Ovary (tissue), 9 donors: ENCODE data around the gene PHLDB1. TPM values are rescaled to one million over a fixed set of nuclear protein-coding genes. Genes with fewer than 3 reads are reported as not detected.
A peak's percentile ranks its signal among the peaks of the same experiment; 100 is the strongest.

Experiments
- DNase-seq, 5 donors: peaks; one replicate each; pipeline ENCODE4 v3.0.0-alpha.2; 2019 to 2020
- H3K27ac ChIP-seq, 2 donors: fragments of 200-600 bp; one replicate each; pipeline versions ENCODE4 v1.5.1 to v1.8.0; 2019 to 2022
- H3K27me3 ChIP-seq: fragments of 200-600 bp; one replicate; pipeline ENCODE4 v1.8.0; 2022
- H3K36me3 ChIP-seq: fragments of 200-600 bp; sonication (generic); one replicate; pipeline ENCODE4 v1.5.1; 2019
- H3K4me1 ChIP-seq: one replicate; pipeline ENCODE4 v1.8.1; 2013; ENCODE audit warnings: mild to moderate bottlenecking, moderate library complexity; ENCODE audit not compliant: insufficient read depth
- H3K4me3 ChIP-seq: fragments of 200-600 bp; sonication (generic); one replicate; pipeline ENCODE4 v1.5.1; 2017
- H3K9me3 ChIP-seq, 2 donors: fragments of 200-600 bp in 1 of 2; sonication (generic) in 1 of 2; one replicate each; pipeline versions ENCODE4 v1.5.1 to v1.8.1; 2013 to 2019; ENCODE audit warnings: mild to moderate bottlenecking in 1 of 2, moderate library complexity in 1 of 2
- CTCF ChIP-seq, 3 donors: fragments of 450-650 bp in 2 of 3; fragments of 200-600 bp in 1 of 3; IDR thresholded peaks; one replicate each; pipeline versions ENCODE4 v1.5.1 to v1.8.0; 2016 to 2022; ENCODE audit warnings: antibody characterized with exemption in 3 of 3, mild to moderate bottlenecking in 1 of 3
- EP300 ChIP-seq: sonication (generic); formaldehyde crosslinking; IDR thresholded peaks from one replicate; pipeline ENCODE4 v1.6.1; 2017; ENCODE audit warnings: antibody characterized with exemption
- POLR2A ChIP-seq: fragments of 450-650 bp; IDR thresholded peaks from one replicate; pipeline ENCODE4 v1.6.1; 2017; ENCODE audit warnings: antibody characterized with exemption, mild to moderate bottlenecking, moderate library complexity
- WGBS, 3 donors: extraction: QIAGEN DNeasy Blood & Tissue Kit in 1 of 3; methylation state at CpG; one replicate each; pipeline versions ENCODE4 v1.1.5 to v1.1.7; 2013 to 2017; 5-methylcytosine and 5-hydroxymethylcytosine counted together
- intact Hi-C, 4 donors: fragments of 100-400 bp; cut with DNase I; formaldehyde crosslinking; loops; one replicate each; pipeline versions ENCODE4 v1.11.0 to v1.15.1; 2022 to 2023
- polyA plus RNA-seq, 2 donors: library from polyadenylated mRNA; stranded (reverse); fragments of 200-250 nt in 1 of 2; fragments of 350-450 nt in 1 of 2; fragmentation: Illumina TruSeq in 1 of 2; extraction: RNeasy Lipid Tissue Mini Kit (QIAGEN cat#74804) in 1 of 2; gene quantifications; one replicate each; pipeline ENCODE4 v1.2.3, GENCODE V29; 2013 to 2014
- total RNA-seq, 7 donors: library from RNA; depleted of rRNA in 2 of 7; stranded (reverse); fragments of >200 nt in 2 of 7; fragmentation: NEBNext Ultra II Directional in 3 of 7; extraction: Animal tissue kit (Norgen Biotek cat#: 25700) in 3 of 7; gene quantifications; one replicate each; pipeline versions ENCODE4 v1.1.0 to v1.2.4, GENCODE V29; 2016 to 2023
- donor health status: DM: no; HTN: no; CAD: no; lungs with moderate emphysema.
- donor health status: DM: no; HTN: no; CAD: no.
- donor health status: Bipolar disorder and iron deficiency.
- donor health status: DM: yes; HTN: yes; CAD: no.
- donor health status: DM: no; HTN: no; CAD: no.
- donor health status: DM: yes; HTN: yes; CAD: no.

The PHLDB1 gene
- total and polyA plus RNA-seq, 9 donors = 46.2 to 265 (median 137) TPM

GRCh38 chr11:118625036-118625690 is 17.7 kb downstream of the PHLDB1 start:
- TF ChIP-seq CTCF (IDR thresholded peaks at IDR 0.05) (no peak), POLR2A (no peak), EP300 (no peak)
- Histone ChIP-seq H3K27me3 (no peaks in the 10 kb centered on the region), H3K27ac (no peak overlapping the region), H3K9me3 (no peaks in the 10 kb centered on the region), H3K36me3 (no peaks in the 10 kb centered on the region), H3K4me1 (peaks cover 17% of the 10 kb centered on the region), H3K4me3 (no peak overlapping the region)
- intact Hi-C loops = no loop called here
- WGBS, 3 donors = 82 to 93% (median 85%) methylated on average over 6 of the region's 6 CpGs
- peak in 1 of 5 donors; percentile 25 for DNase-seq

- Histone ChIP-seq H3K4me1 (peaks cover 11% of the 10 kb centered on the region), H3K9me3 (no peaks in the 10 kb centered on the region), H3K27me3 (no peaks in the 10 kb centered on the region), H3K27ac (no peak overlapping the region), H3K4me3 (no peak overlapping the region), H3K36me3 (no peaks in the 10 kb centered on the region)
- intact Hi-C loops = no loop called here
- no peak for DNase-seq
- no peak for TF ChIP-seq EP300
- no peak for TF ChIP-seq POLR2A
- no peak for TF ChIP-seq CTCF (IDR thresholded peaks at IDR 0.05)
- WGBS, 3 donors = 84 to 90% (median 84%) methylated on average over 2 of the region's 2 CpGs
Measured at GRCh38 chr11:118625976-118626375, 18.6 kb downstream of the PHLDB1 start.

GRCh38 chr11:118627566-118627965 is 20.2 kb downstream of the PHLDB1 start:
- 83 to 86% (median 86%) methylated on average over 10 of the region's 10 CpGs for WGBS, 3 donors
- Histone ChIP-seq H3K27ac (no peak overlapping the region), H3K4me1 (peaks cover 5% of the 10 kb centered on the region)

GRCh38 chr11:118628031-118628430 is 20.6 kb downstream of the PHLDB1 start:
- 89 to 95% (median 90%) methylated on average over 15 to 20 of the region's 20 CpGs for WGBS, 3 donors
- intact Hi-C loops = no loop called here
- TF ChIP-seq CTCF (IDR thresholded peaks at IDR 0.05) (no peak), POLR2A (no peak)
- Histone ChIP-seq H3K36me3 (no peaks in the 10 kb centered on the region), H3K9me3 (no peaks in the 10 kb centered on the region), H3K4me1 (peaks cover 3% of the 10 kb centered on the region), H3K27me3 (no peaks in the 10 kb centered on the region), H3K4me3 (no peak overlapping the region), H3K27ac (no peak overlapping the region)
- DNase-seq = no peak

More at GRCh38 chr11:118627566-118627965, 20.2 kb downstream of the PHLDB1 start:
- no peak for TF ChIP-seq CTCF (IDR thresholded peaks at IDR 0.05)
- no peaks in the 10 kb centered on the region for H3K27me3 ChIP-seq
- H3K36me3 ChIP-seq = no peaks in the 10 kb centered on the region
- H3K9me3 ChIP-seq = no peaks in the 10 kb centered on the region
- no peak for DNase-seq
- intact Hi-C loops = no loop called here
- no peak overlapping the region for H3K4me3 ChIP-seq
